Gastrocnemius medialis (tissue), 4 donors: ENCODE data around the gene TOMM7. TPM values are rescaled to one million over a fixed set of nuclear protein-coding genes. Genes with fewer than 3 reads are reported as not detected.

Experiments used
- ATAC-seq, 2 donors: fragments of 150-250 bp; one replicate each; pipeline ENCODE4 v1.9.1; 2016
- DNase-seq, 2 donors: peaks; one replicate each; pipeline ENCODE4 v3.0.0-alpha.2; 2019
- H3K27ac ChIP-seq, 4 donors: fragments of 200-600 bp; sonication (generic); 1 replicate in 1 of 4; 2 replicates in 3 of 4; pipeline ENCODE4 v1.5.1; 2016 to 2018; ENCODE audit warnings: mild to moderate bottlenecking in 2 of 4, moderate library complexity in 1 of 4
- H3K27me3 ChIP-seq, 3 donors: fragments of 200-600 bp; sonication (generic) in 2 of 3; 1 replicate in 1 of 3; 2 replicates in 2 of 3; pipeline versions ENCODE4 v1.5.1 to v1.6.0; 2016 to 2019; ENCODE audit warnings: mild to moderate bottlenecking in 1 of 3, moderate library complexity in 1 of 3
- H3K36me3 ChIP-seq, 2 donors: fragments of 200-600 bp; sonication (generic) in 1 of 2; one replicate each; pipeline ENCODE4 v1.5.1; 2017 to 2018
- H3K4me1 ChIP-seq, 2 donors: fragments of 200-600 bp; sonication (generic) in 1 of 2; one replicate each; pipeline ENCODE4 v1.5.1; 2016 to 2017; ENCODE audit warnings: mild to moderate bottlenecking in 2 of 2
- H3K4me3 ChIP-seq, 4 donors: fragments of 200-600 bp; sonication (generic) in 3 of 4; 1 replicate in 1 of 4; 2 replicates in 3 of 4; pipeline ENCODE4 v1.5.1; 2016 to 2019; ENCODE audit warnings: mild to moderate bottlenecking in 2 of 4
- H3K9me3 ChIP-seq, 3 donors: fragments of 200-600 bp; sonication (generic) in 2 of 3; 1 replicate in 1 of 3; 2 replicates in 2 of 3; pipeline ENCODE4 v1.5.1; 2016 to 2019
- CTCF ChIP-seq, 5 experiments: fragments of 450-650 bp in 3 of 5; fragments of 200-600 bp in 2 of 5; sonication (generic) in 2 of 5; IDR thresholded peaks in 4 of 5; conservative IDR thresholded peaks in 1 of 5; 1 replicate in 4 of 5; 2 replicates in 1 of 5; pipeline ENCODE4 v1.5.1; 2016 to 2019; ENCODE audit warnings: antibody characterized with exemption in 5 of 5, mild to moderate bottlenecking in 3 of 5, moderate library complexity in 3 of 5
- POLR2A ChIP-seq, 2 donors: fragments of 450-650 bp; IDR thresholded peaks; one replicate each; pipeline ENCODE4 v1.6.1; 2017; ENCODE audit warnings: antibody characterized with exemption in 2 of 2, mild to moderate bottlenecking in 2 of 2, moderate library complexity in 2 of 2
- in situ Hi-C, 4 donors: fragments of 200-750 bp; cut with MboI; loops; one replicate each; pipeline versions ENCODE4 v1.15.0 to v1.8.0; 2017; ENCODE audit warnings: low sequenced_read_pairs in 4 of 4
- intact Hi-C: fragments of 100-400 bp; cut with DNase I; formaldehyde crosslinking; loops from one replicate; pipeline ENCODE4 v1.15.1; 2023; ENCODE audit warnings: low total_unique reads
- total RNA-seq, 4 donors: library from RNA; depleted of rRNA; stranded (reverse); fragments of >200 nt; gene quantifications; one replicate each; pipeline versions ENCODE4 v1.1.0 to v1.2.3, GENCODE V29; 2016

Gene TOMM7
- total RNA-seq, 4 donors from 2014 or later: 124 to 235 (median 218) TPM

GRCh38 chr7:22772885-22773284 lies 49.8 kb downstream of the TOMM7 start:
- no peaks in the 10 kb centered on the region for H3K36me3 ChIP-seq
- no peak overlapping the region for H3K27ac ChIP-seq
- H3K27me3 ChIP-seq: no peaks in the 10 kb centered on the region
- intact Hi-C loops: no loop called here
- no peaks in the 10 kb centered on the region for H3K9me3 ChIP-seq
- in situ Hi-C loops: no loop called here
- no peak for TF ChIP-seq POLR2A (IDR thresholded peaks at IDR 0.05)
- TF ChIP-seq CTCF (IDR thresholded peaks at IDR 0.05 in 4 of 5, conservative IDR thresholded peaks at IDR 0.05 in 1 of 5): no peak
- DNase-seq (no peak), ATAC-seq (no peak)
- H3K4me1 ChIP-seq: no peaks in the 10 kb centered on the region
- no peak overlapping the region for H3K4me3 ChIP-seq

DNA sequence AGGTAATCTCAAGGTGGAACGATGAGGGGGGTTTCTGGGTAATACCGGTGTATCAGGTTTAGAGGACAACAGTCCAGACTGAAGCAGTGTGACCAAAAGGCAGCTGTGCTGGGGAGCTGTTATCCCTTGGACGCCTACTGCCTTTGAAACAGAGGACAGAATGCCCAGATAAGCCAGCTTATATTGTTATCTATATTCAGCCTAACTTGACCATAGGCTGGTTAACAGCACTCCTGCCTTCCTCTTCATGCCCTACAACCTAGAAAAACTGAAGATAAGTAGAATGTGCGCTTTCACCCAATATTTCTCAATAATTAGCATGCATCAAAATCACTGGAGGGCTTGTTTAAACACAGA lies 50.8 kb downstream of the TOMM7 start:
- Histone ChIP-seq H3K27ac (no peak overlapping the region), H3K4me3 (no peak overlapping the region), H3K9me3 (no peaks in the 10 kb centered on the region), H3K4me1 (no peaks in the 10 kb centered on the region), H3K27me3 (no peaks in the 10 kb centered on the region), H3K36me3 (no peaks in the 10 kb centered on the region)
- DNase-seq: no peak
- no peak for ATAC-seq
- TF ChIP-seq CTCF (IDR thresholded peaks at IDR 0.05 in 4 of 5, conservative IDR thresholded peaks at IDR 0.05 in 1 of 5) (no peak), POLR2A (IDR thresholded peaks at IDR 0.05) (no peak)
- intact Hi-C loops: no loop called here
- in situ Hi-C loops: no loop called here

DNA sequence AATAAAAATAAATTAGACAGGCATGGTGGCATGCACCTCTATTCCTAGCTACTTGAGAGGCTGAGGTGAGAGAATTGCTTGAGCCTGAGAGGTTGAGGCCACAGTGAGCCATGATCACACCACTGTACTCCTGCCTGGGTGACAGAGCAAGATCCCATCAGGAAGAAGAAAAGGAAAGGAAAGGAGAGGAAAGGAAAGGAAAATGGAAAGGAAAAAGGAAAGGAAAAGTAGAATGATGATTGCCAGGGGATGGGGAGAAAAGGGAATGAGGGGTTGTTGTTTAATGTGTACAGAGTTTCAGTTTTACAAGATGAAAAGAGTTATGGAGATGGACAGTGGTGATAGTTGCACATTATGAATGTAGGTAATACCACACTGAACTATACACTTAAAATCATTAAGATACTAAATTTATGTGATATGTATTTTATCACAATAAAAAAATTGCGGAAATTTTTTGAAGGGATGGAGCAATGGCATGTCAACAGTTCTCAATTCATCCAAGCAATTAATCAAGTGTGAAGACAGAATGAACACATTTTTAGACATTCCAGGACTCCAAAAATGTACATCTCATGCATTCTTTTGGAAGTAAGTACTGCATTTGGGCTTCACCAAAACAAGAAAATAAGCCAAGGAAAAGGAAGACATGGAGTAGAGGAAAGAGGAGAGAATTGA lies 51.3 kb downstream of the TOMM7 start:
- intact Hi-C loops: no loop called here
- in situ Hi-C loops: no loop called here
- no peaks in the 10 kb centered on the region for H3K9me3 ChIP-seq
- H3K4me3 ChIP-seq: no peak overlapping the region
- H3K36me3 ChIP-seq: no peaks in the 10 kb centered on the region
- ATAC-seq (no peak), DNase-seq (no peak)
- no peaks in the 10 kb centered on the region for H3K27me3 ChIP-seq
- TF ChIP-seq POLR2A (IDR thresholded peaks at IDR 0.05): no peak
- no peak for TF ChIP-seq CTCF (IDR thresholded peaks at IDR 0.05 in 4 of 5, conservative IDR thresholded peaks at IDR 0.05 in 1 of 5)
- H3K27ac ChIP-seq: no peak overlapping the region
- no peaks in the 10 kb centered on the region for H3K4me1 ChIP-seq

DNA sequence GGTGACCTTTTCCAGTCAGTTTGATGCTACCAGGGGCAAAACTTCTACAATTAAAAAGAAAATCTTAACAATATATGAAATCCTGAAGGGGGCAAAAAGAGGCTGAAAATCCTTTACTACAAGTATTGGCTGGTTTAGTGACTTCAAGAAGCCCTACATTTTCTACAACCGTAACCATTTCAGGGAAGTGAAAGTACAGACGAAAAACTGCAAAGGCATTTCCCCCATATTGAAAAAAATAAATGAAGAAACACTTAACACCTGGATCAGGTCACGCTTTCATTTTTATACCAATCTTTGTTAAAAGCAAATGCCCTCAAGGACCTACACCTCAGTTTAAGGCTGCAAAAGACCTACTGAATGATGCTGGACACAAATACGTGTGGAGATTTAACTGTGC lies 57.0 kb downstream of the TOMM7 start:
- Histone ChIP-seq H3K9me3 (no peaks in the 10 kb centered on the region), H3K27me3 (no peaks in the 10 kb centered on the region), H3K36me3 (no peaks in the 10 kb centered on the region), H3K4me1 (no peaks in the 10 kb centered on the region), H3K27ac (no peak overlapping the region), H3K4me3 (no peak overlapping the region)
- ATAC-seq (no peak), DNase-seq (no peak)
- in situ Hi-C loops (no loop called here), intact Hi-C loops (no loop called here)
- no peak for TF ChIP-seq CTCF (IDR thresholded peaks at IDR 0.05 in 4 of 5, conservative IDR thresholded peaks at IDR 0.05 in 1 of 5)
- TF ChIP-seq POLR2A (IDR thresholded peaks at IDR 0.05): no peak

Other genes with a start within 250 kb of the TOMM7 start
- gene IL6, start 95.6 kb downstream of the TOMM7 start, total RNA-seq: 1 to 10 TPM in 2 of 4 donors, not detected in 2; 2.4 to 3.1 TPM
- 100 to 1,000 TPM in 1 of 4 donors, 10 to 100 TPM in 3; 26.9 to 147 (median 72.0) TPM for gene HYCC1, start 191.3 kb upstream of the TOMM7 start, total RNA-seq